Hepatocyte (in vitro differentiated cells): Measurements from ENCODE around the gene AMPH.

Experiments used
- EZH2 ChIP-seq: fragments of 200-600 bp; sonication (generic); IDR thresholded peaks from 2 replicates; pipeline ENCODE4 v1.6.1; 2016; ENCODE audit warnings: antibody characterized with exemption, mild to moderate bottlenecking, borderline replicate concordance
- EZH2phosphoT487 ChIP-seq: fragments of 200-600 bp; sonication (generic); IDR thresholded peaks from one replicate; pipeline ENCODE4 v1.6.1; 2018; ENCODE audit warnings: antibody characterized with exemption, mild to moderate bottlenecking, low read depth, moderate library complexity; ENCODE audit not compliant: unreplicated experiment, severe bottlenecking
- TF ChIP-seq, protein P1 (sequence below): fragments of 200-600 bp; sonication (generic); IDR thresholded peaks from 2 replicates; pipeline ENCODE4 v1.5.1; 2016; ENCODE audit warnings: antibody characterized with exemption, mild to moderate bottlenecking; ENCODE audit not compliant: poor library complexity

GRCh38 chr7:38548605-38549004 is 82.6 kb downstream of the AMPH start:
- TF ChIP-seq, protein P1, sequence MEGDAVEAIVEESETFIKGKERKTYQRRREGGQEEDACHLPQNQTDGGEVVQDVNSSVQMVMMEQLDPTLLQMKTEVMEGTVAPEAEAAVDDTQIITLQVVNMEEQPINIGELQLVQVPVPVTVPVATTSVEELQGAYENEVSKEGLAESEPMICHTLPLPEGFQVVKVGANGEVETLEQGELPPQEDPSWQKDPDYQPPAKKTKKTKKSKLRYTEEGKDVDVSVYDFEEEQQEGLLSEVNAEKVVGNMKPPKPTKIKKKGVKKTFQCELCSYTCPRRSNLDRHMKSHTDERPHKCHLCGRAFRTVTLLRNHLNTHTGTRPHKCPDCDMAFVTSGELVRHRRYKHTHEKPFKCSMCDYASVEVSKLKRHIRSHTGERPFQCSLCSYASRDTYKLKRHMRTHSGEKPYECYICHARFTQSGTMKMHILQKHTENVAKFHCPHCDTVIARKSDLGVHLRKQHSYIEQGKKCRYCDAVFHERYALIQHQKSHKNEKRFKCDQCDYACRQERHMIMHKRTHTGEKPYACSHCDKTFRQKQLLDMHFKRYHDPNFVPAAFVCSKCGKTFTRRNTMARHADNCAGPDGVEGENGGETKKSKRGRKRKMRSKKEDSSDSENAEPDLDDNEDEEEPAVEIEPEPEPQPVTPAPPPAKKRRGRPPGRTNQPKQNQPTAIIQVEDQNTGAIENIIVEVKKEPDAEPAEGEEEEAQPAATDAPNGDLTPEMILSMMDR = no peak
- TF ChIP-seq EZH2 (no peak), EZH2phosphoT487 (no peak)
